ENCODE results near the gene ZFAND4. TPM values are rescaled to one million over a fixed set of nuclear protein-coding genes. Genes with fewer than 3 reads are reported as not detected.
A peak's percentile ranks its signal among the peaks of the same experiment; 100 is the strongest.

ZFAND4 gene
- total and polyA plus RNA-seq, 10 of the 15 experiments (the other 5 are each of a cell fraction or from before 2014, with no cell fraction given), result 4.7 to 20.8 (median 12.8) TPM

DNA sequence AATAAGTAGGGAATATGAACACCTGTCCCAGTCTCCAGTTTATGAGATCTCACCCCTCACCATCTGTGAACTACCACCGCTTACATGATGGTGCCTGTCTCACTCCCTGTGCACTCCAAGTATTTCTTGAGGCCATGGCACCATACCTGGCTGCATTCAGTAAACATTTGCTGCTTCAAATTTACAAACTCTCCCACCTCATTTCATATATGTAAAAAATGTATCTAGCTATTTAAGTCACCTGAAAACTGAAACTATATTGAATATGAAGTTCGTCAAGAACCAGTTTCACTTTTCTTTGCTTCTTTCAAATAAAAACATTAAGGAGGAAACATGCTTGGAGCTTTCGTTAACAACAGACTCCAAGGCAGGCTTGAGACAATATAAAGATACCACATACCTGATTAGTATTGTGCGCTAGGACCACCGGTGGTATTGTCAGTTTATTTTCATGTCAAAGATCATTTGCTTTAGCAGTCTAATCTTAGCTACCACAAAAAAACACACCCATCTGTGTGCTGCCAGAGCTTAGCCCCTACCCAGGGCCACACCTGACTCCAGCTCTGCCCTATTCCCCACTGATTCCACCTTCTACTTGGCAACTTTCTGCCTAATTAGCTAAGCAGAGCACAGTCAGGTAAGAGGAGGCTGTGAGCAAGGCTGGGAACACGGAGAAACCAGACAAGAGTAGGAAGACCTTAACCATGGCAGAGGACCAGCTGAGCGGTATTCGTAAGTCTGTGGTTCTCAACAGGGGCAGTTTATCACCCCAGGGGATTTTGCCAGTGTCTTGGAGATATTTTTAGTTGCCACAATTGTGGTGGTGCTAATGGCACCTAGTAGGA is 92.0 kb downstream of the ZFAND4 start:
- intact Hi-C loops (cut with micrococcal nuclease; ENCODE audit: unreplicated experiment) (no loop called here), in situ Hi-C loops (cut with MboI) (no loop called here)
- Histone ChIP-seq H3K27me3 (replicated peaks in 1 of 2; ENCODE audit: control insufficient read depth in 2 of 2, insufficient read depth in 2 of 2, low read length in 1 of 2) (no peaks in the 10 kb centered on the region), H3K36me3 (ENCODE audit: control insufficient read depth in 2 of 2, insufficient read depth in 2 of 2, low read length in 1 of 2) (no peaks in the 10 kb centered on the region), H3K27ac (ENCODE audit: control insufficient read depth, insufficient read depth) (peak overlapping the region; percentile 95), H3K4me3 (peak overlapping the region; percentile 53), H3K4me2 (ENCODE audit: control insufficient read depth, insufficient read depth) (peak overlapping the region; percentile 100), H3K79me2 (ENCODE audit: control insufficient read depth, insufficient read depth, low read length) (peaks cover 11% of the 10 kb centered on the region), H3K4me1 (ENCODE audit: control insufficient read depth, insufficient read depth, low read length) (peaks cover 18% of the 10 kb centered on the region), H4K20me1 (ENCODE audit: control insufficient read depth, insufficient read depth) (no peaks in the 10 kb centered on the region), H3K9me3 (replicated peaks; ENCODE audit: control insufficient read depth, insufficient read depth, low read length) (no peaks in the 10 kb centered on the region; the same call in 2 of the 3 replicates), H2AFZ (ENCODE audit: control insufficient read depth, low read depth, low read length) (peak overlapping the region; percentile 88), H3K9ac (ENCODE audit: control insufficient read depth, insufficient read depth, low read length) (peak overlapping the region; percentile 79)
- ATAC-seq (peak; percentile 84), FAIRE-seq (peak; percentile 71), DNase-seq (ENCODE audit: low read depth, low spot score) (peak; percentile 49)
- WGBS (ENCODE audit: insufficient coverage, insufficient replicate concordance, low lambda C conversion rate, missing lambda C conversion rate), result 3% methylated on average over 8 of the region's 8 CpGs
- ChIA-PET CTCF (interaction anchor here (0.9 to 2.7 kb wide), 9 partner anchors 12 to 331 kb away, joined by 3 to 16 read pairs (median 3); no protein-coding TSS in a partner anchor), SMC1A (ENCODE audit: uncharacterized antibody, unreplicated experiment) (interaction anchor here (0.8 to 3.0 kb wide), 16 partner anchors 11 to 119 kb away, joined by 3 to 21 read pairs (median 4); no protein-coding TSS in a partner anchor), POLR2A (interaction anchor here (0.5 to 1.7 kb wide), 5 partner anchors 12 to 161 kb away, joined by 3 to 7 read pairs (median 3); no protein-coding TSS in a partner anchor), RAD21 (ENCODE audit: unreplicated experiment) (interaction anchor here (0.6 to 2.5 kb wide), 11 partner anchors 12 to 346 kb away, joined by 3 to 13 read pairs (median 6); partner anchors contain the start of gene ZFAND4)
- BruUV-seq (replicated peaks), result no TSS peak
- TF ChIP-seq MEF2A (IDR thresholded peaks at IDR 0.05; ENCODE audit: insufficient read depth, low read depth, low read length) (no peak), SMC3 (IDR thresholded peaks at IDR 0.05; ENCODE audit: borderline replicate concordance, low read length) (no peak), IKZF1 (conservative IDR thresholded peaks at IDR 0.05) (peak; percentile 68; the same call in 1 of the 2 replicates), NFXL1 (IDR thresholded peaks at IDR 0.05; ENCODE audit: borderline replicate concordance) (no peak), CREB1 (IDR thresholded peaks at IDR 0.05; ENCODE audit: low read depth) (no peak), PAX8 (IDR thresholded peaks at IDR 0.05) (no peak), NBN (IDR thresholded peaks at IDR 0.05) (0 out of 2 replicates have a peak, but pooled peaks have one; percentile 26), SREBF1 (IDR thresholded peaks at IDR 0.05; ENCODE audit: low read length) (no peak), MEF2B (IDR thresholded peaks at IDR 0.05; ENCODE audit: partially characterized antibody, poor library complexity, severe bottlenecking) (peak; percentile 60), LARP7 (IDR thresholded peaks at IDR 0.05) (no peak), ASH2L (IDR thresholded peaks at IDR 0.05; ENCODE audit: borderline replicate concordance, low read depth) (0 out of 2 replicates have a peak, but pooled peaks have one; percentile 59), EED (IDR thresholded peaks at IDR 0.05; ENCODE audit: low read depth) (peak; percentile 48; the same call in 1 of the 2 replicates), ZNF274 (IDR thresholded peaks at IDR 0.05; ENCODE audit: insufficient read depth, insufficient read length) (no peak), CBX3 (IDR thresholded peaks at IDR 0.05; ENCODE audit: borderline replicate concordance, low read depth) (no peak), RUNX3 (IDR thresholded peaks at IDR 0.05; ENCODE audit: low read length) (peak; percentile 56), CHD2 (IDR thresholded peaks at IDR 0.05; ENCODE audit: borderline replicate concordance, low read depth, low read length) (no peak), STAT1 (conservative IDR thresholded peaks at IDR 0.05) (no peak), SIX5 (IDR thresholded peaks at IDR 0.05; ENCODE audit: low read depth, low read length, severe bottlenecking) (no peak)
- TF ChIP-seq, protein P1, sequence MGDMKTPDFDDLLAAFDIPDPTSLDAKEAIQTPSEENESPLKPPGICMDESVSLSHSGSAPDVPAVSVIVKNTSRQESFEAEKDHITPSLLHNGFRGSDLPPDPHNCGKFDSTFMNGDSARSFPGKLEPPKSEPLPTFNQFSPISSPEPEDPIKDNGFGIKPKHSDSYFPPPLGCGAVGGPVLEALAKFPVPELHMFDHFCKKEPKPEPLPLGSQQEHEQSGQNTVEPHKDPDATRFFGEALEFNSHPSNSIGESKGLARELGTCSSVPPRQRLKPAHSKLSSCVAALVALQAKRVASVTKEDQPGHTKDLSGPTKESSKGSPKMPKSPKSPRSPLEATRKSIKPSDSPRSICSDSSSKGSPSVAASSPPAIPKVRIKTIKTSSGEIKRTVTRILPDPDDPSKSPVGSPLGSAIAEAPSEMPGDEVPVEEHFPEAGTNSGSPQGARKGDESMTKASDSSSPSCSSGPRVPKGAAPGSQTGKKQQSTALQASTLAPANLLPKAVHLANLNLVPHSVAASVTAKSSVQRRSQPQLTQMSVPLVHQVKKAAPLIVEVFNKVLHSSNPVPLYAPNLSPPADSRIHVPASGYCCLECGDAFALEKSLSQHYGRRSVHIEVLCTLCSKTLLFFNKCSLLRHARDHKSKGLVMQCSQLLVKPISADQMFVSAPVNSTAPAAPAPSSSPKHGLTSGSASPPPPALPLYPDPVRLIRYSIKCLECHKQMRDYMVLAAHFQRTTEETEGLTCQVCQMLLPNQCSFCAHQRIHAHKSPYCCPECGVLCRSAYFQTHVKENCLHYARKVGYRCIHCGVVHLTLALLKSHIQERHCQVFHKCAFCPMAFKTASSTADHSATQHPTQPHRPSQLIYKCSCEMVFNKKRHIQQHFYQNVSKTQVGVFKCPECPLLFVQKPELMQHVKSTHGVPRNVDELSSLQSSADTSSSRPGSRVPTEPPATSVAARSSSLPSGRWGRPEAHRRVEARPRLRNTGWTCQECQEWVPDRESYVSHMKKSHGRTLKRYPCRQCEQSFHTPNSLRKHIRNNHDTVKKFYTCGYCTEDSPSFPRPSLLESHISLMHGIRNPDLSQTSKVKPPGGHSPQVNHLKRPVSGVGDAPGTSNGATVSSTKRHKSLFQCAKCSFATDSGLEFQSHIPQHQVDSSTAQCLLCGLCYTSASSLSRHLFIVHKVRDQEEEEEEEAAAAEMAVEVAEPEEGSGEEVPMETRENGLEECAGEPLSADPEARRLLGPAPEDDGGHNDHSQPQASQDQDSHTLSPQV (IDR thresholded peaks at IDR 0.05), result no peak
